Measurements from ENCODE around the gene DRGX. TPM values are rescaled to one million over a fixed set of nuclear protein-coding genes. Genes with fewer than 3 reads are reported as not detected.

Gene DRGX
- total and polyA plus RNA-seq, 2 of the 13 experiments (the other 11 are each of a cell fraction or from before 2014, with no cell fraction given): not detected

- TF ChIP-seq ZNF33A (CRISPR knock-in tag; IDR thresholded peaks at IDR 0.05; ENCODE audit: borderline replicate concordance) (no peak), ZNF317 (CRISPR knock-in tag; IDR thresholded peaks at IDR 0.05) (no peak)
Observed at GRCh38 chr10:49333192-49333591, 62.7 kb downstream of the DRGX start (continued).

GRCh38 chr10:49332768-49333167, 63.1 kb downstream of the DRGX start:
- no peak for DNase-seq (ENCODE audit: low spot score)

GRCh38 chr10:49332333-49332732, 63.6 kb downstream of the DRGX start:
- H3K36me3 ChIP-seq (replicated peaks in 1 of 2; ENCODE audit: control insufficient read depth in 1 of 2, insufficient read depth in 2 of 2, low read length in 2 of 2): no peaks in the 10 kb centered on the region
- no peak overlapping the region for H3K9ac ChIP-seq (ENCODE audit: insufficient read depth, low read depth, low read length)
- H3K27ac ChIP-seq (ENCODE audit: extremely low read length, insufficient read depth, low read length): no peak overlapping the region
- ChIA-PET POLR2A (no interaction called here), CTCF (ENCODE audit: low intra/inter-chr PET ratio, low total read pairs) (no interaction called here)
- no peaks in the 10 kb centered on the region for H4K20me1 ChIP-seq (ENCODE audit: insufficient read depth, low read length)
- ATAC-seq (no peak), FAIRE-seq (no peak), DNase-seq (ENCODE audit: low spot score) (no peak)
- H2AFZ ChIP-seq (ENCODE audit: low read length): no peak overlapping the region
- H3K4me1 ChIP-seq (ENCODE audit: insufficient read depth, low read length): no peaks in the 10 kb centered on the region
- no peaks in the 10 kb centered on the region for H3K79me2 ChIP-seq (ENCODE audit: insufficient read depth, low read length)
- H3K4me2 ChIP-seq (ENCODE audit: low read depth, low read length): no peak overlapping the region
- BruUV-seq (replicated peaks): no TSS peak
- no peaks in the 10 kb centered on the region for H3K9me3 ChIP-seq (ENCODE audit: low read length)
- peaks cover 0 to 21% of the 10 kb centered on the region in 2 experiments; a peak in 2 of 5 replicates for H3K27me3 ChIP-seq (ENCODE audit: control insufficient read depth in 1 of 2, insufficient read depth in 2 of 2, low read length in 2 of 2)
- WGBS (ENCODE audit: low lambda C conversion rate): 0% methylated on average over 3 of the region's 4 CpGs
- intact Hi-C loops (cut with micrococcal nuclease; ENCODE audit: unreplicated experiment): no loop called here
- H3K4me3 ChIP-seq (replicated peaks in 1 of 3; ENCODE audit: insufficient read depth in 1 of 3, low read depth in 2 of 3, low read length in 3 of 3): no peak overlapping the region
- in situ Hi-C loops (cut with HindIII; ENCODE audit: extremely low pct_ligation_motif_present, low pct_unique_long_range_greater_than_20kb): no loop called here
- TF ChIP-seq TOE1 (CRISPR knock-in tag; IDR thresholded peaks at IDR 0.05): no peak
- no peak for TF ChIP-seq LCORL (IDR thresholded peaks at IDR 0.05)
- no peak for TF ChIP-seq LCORL (CRISPR knock-in tag; IDR thresholded peaks at IDR 0.05)
- TF ChIP-seq MLX (CRISPR knock-in tag; IDR thresholded peaks at IDR 0.05): no peak
- no peak for TF ChIP-seq ZNF451 (CRISPR knock-in tag; IDR thresholded peaks at IDR 0.05)
- TF ChIP-seq KDM2A (CRISPR knock-in tag; IDR thresholded peaks at IDR 0.05; ENCODE audit: borderline replicate concordance, low read depth): no peak
- no peak for TF ChIP-seq ZNF589 (CRISPR knock-in tag; conservative IDR thresholded peaks at IDR 0.05)
- TF ChIP-seq ZNF10 (CRISPR knock-in tag; IDR thresholded peaks at IDR 0.05; ENCODE audit: borderline replicate concordance, low read depth): no peak
- TF ChIP-seq TBX3 (IDR thresholded peaks at IDR 0.05; ENCODE audit: borderline replicate concordance): no peak
- TF ChIP-seq ZNF883 (CRISPR knock-in tag; IDR thresholded peaks at IDR 0.05; ENCODE audit: not compliant biosample characterization): no peak
- no peak for TF ChIP-seq GFI1 (CRISPR knock-in tag; IDR thresholded peaks at IDR 0.05; ENCODE audit: borderline replicate concordance)

More at GRCh38 chr10:49332768-49333167, 63.1 kb downstream of the DRGX start:
- H4K20me1 ChIP-seq (ENCODE audit: insufficient read depth, low read length): no peaks in the 10 kb centered on the region
- no peak overlapping the region for H3K4me2 ChIP-seq (ENCODE audit: low read depth, low read length)
- ChIA-PET POLR2A (no interaction called here), CTCF (ENCODE audit: low intra/inter-chr PET ratio, low total read pairs) (no interaction called here)
- FAIRE-seq (no peak), ATAC-seq (no peak)
- no peak overlapping the region for H3K9ac ChIP-seq (ENCODE audit: insufficient read depth, low read depth, low read length)
- no peak overlapping the region for H3K4me3 ChIP-seq (replicated peaks in 1 of 3; ENCODE audit: insufficient read depth in 1 of 3, low read depth in 2 of 3, low read length in 3 of 3)
- in situ Hi-C loops (cut with HindIII; ENCODE audit: extremely low pct_ligation_motif_present, low pct_unique_long_range_greater_than_20kb): no loop called here
- no peaks in the 10 kb centered on the region for H3K9me3 ChIP-seq (ENCODE audit: low read length)
- 5% methylated on average over 6 of the region's 6 CpGs for WGBS (ENCODE audit: low lambda C conversion rate)
- BruUV-seq (replicated peaks): no TSS peak
- H3K27ac ChIP-seq (ENCODE audit: extremely low read length, insufficient read depth, low read length): no peak overlapping the region
- H3K4me1 ChIP-seq (ENCODE audit: insufficient read depth, low read length): no peaks in the 10 kb centered on the region
- TF ChIP-seq ZNF414 (CRISPR knock-in tag; IDR thresholded peaks at IDR 0.05) (no peak), CREB1 (IDR thresholded peaks at IDR 0.05) (peak; percentile 22; the same call in 1 of the 2 replicates), CREB1 (CRISPR knock-in tag; IDR thresholded peaks at IDR 0.05) (no peak), ZNF589 (CRISPR knock-in tag; conservative IDR thresholded peaks at IDR 0.05) (no peak)
- H3K79me2 ChIP-seq (ENCODE audit: insufficient read depth, low read length): no peaks in the 10 kb centered on the region
- no peaks in the 10 kb centered on the region for H3K36me3 ChIP-seq (replicated peaks in 1 of 2; ENCODE audit: control insufficient read depth in 1 of 2, insufficient read depth in 2 of 2, low read length in 2 of 2)
- intact Hi-C loops (cut with micrococcal nuclease; ENCODE audit: unreplicated experiment): no loop called here
- peaks cover 0 to 16% of the 10 kb centered on the region in 2 experiments; a peak in 2 of 5 replicates for H3K27me3 ChIP-seq (ENCODE audit: control insufficient read depth in 1 of 2, insufficient read depth in 2 of 2, low read length in 2 of 2)
- H2AFZ ChIP-seq (ENCODE audit: low read length): no peak overlapping the region

All from HepG2 (cell line).